SK-N-MC (cell line): ENCODE measurements around the gene CSF2RB.

Experiments
- DNase-seq: peaks from one replicate; pipeline ENCODE4 v3.0.0-alpha.2; 2011; ENCODE audit warnings: low read depth, low spot score
- H3K27ac ChIP-seq: fragments of 200-600 bp; sonication (generic); 2 replicates; pipeline ENCODE4 v1.5.1; 2016; ENCODE audit warnings: mixed run types
- H3K36me3 ChIP-seq: fragments of 200-600 bp; sonication (generic); 2 replicates; pipeline ENCODE4 v1.6.1; 2017; ENCODE audit warnings: antibody characterized with exemption, low read length, mixed read lengths; ENCODE audit not compliant: insufficient read depth
- H3K4me3 ChIP-seq: fragments of 200-600 bp; sonication (generic); 2 replicates; pipeline ENCODE4 v1.5.1; 2016
- H3K9ac ChIP-seq: fragments of 200-600 bp; sonication (generic); 2 replicates; pipeline ENCODE4 v1.8.0; 2017; ENCODE audit warnings: mixed run types, mixed read lengths; ENCODE audit not compliant: insufficient read length
- H3K9me3 ChIP-seq: fragments of 200-600 bp; sonication (generic); 2 replicates; pipeline ENCODE4 v1.6.1; 2017; ENCODE audit warnings: low read depth, mild to moderate bottlenecking, antibody characterized with exemption, low read length, moderate library complexity, mixed read lengths
- EZH2 ChIP-seq: fragments of 200-600 bp; sonication (generic); IDR thresholded peaks from one replicate; pipeline ENCODE4 v1.6.1; 2017; ENCODE audit warnings: antibody characterized with exemption
- FOXP2 ChIP-seq: optimal IDR thresholded peaks from 2 replicates; pipeline ENCODE3; 2011; ENCODE audit warnings: mild to moderate bottlenecking, moderate library complexity; ENCODE audit not compliant: insufficient read depth; ENCODE audit errors: extremely low read length, control extremely low read depth
- POLR2AphosphoS5 ChIP-seq: IDR thresholded peaks from 2 replicates; pipeline ENCODE4 v1.6.1; 2012; ENCODE audit warnings: mild to moderate bottlenecking, low read depth, low read length, borderline replicate concordance

Gene CSF2RB

GRCh38 chr22:36884349-36885158, 28.9 kb upstream of the CSF2RB start:
- H3K27ac ChIP-seq = no peak overlapping the region
- H3K36me3 ChIP-seq = no peaks in the 10 kb centered on the region
- DNase-seq = no peak
- no peak overlapping the region for H3K4me3 ChIP-seq
- no peak overlapping the region for H3K9ac ChIP-seq
- no peak for TF ChIP-seq EZH2
- no peak for TF ChIP-seq POLR2AphosphoS5
- TF ChIP-seq FOXP2 = no peak
- H3K9me3 ChIP-seq = no peaks in the 10 kb centered on the region

GRCh38 chr22:36885474-36885873, 28.0 kb upstream of the CSF2RB start:
- Histone ChIP-seq H3K36me3 (no peaks in the 10 kb centered on the region), H3K4me3 (no peak overlapping the region), H3K27ac (no peak overlapping the region), H3K9me3 (no peaks in the 10 kb centered on the region), H3K9ac (no peak overlapping the region)
- DNase-seq = no peak
- TF ChIP-seq EZH2 = no peak
- TF ChIP-seq POLR2AphosphoS5 = no peak
- TF ChIP-seq FOXP2 = no peak

- no peak overlapping the region for H3K9ac ChIP-seq
- TF ChIP-seq POLR2AphosphoS5 (no peak), FOXP2 (no peak), EZH2 (no peak)
- H3K9me3 ChIP-seq = no peaks in the 10 kb centered on the region
- H3K4me3 ChIP-seq = no peak overlapping the region
- DNase-seq = no peak
- H3K27ac ChIP-seq = no peak overlapping the region
- no peaks in the 10 kb centered on the region for H3K36me3 ChIP-seq
Measured at GRCh38 chr22:36886016-36886415, 27.4 kb upstream of the CSF2RB start.

- H3K27ac ChIP-seq = no peak overlapping the region
- TF ChIP-seq FOXP2 (no peak), EZH2 (no peak), POLR2AphosphoS5 (no peak)
- no peak overlapping the region for H3K4me3 ChIP-seq
- DNase-seq = no peak
- H3K9ac ChIP-seq = no peak overlapping the region
- no peaks in the 10 kb centered on the region for H3K36me3 ChIP-seq
- H3K9me3 ChIP-seq = no peaks in the 10 kb centered on the region
Measured at GRCh38 chr22:36887162-36887561, 26.3 kb upstream of the CSF2RB start.

GRCh38 chr22:36891646-36892045, 21.8 kb upstream of the CSF2RB start:
- Histone ChIP-seq H3K27ac (no peak overlapping the region), H3K9ac (no peak overlapping the region), H3K36me3 (no peaks in the 10 kb centered on the region), H3K4me3 (no peak overlapping the region), H3K9me3 (no peaks in the 10 kb centered on the region)
- DNase-seq = no peak
- no peak for TF ChIP-seq POLR2AphosphoS5
- TF ChIP-seq FOXP2 = no peak
- TF ChIP-seq EZH2 = no peak

GRCh38 chr22:36892292-36892691, 21.1 kb upstream of the CSF2RB start:
- H3K9me3 ChIP-seq = no peaks in the 10 kb centered on the region
- TF ChIP-seq FOXP2 = no peak
- no peak for TF ChIP-seq EZH2
- TF ChIP-seq POLR2AphosphoS5 = no peak
- H3K27ac ChIP-seq = no peak overlapping the region
- no peak for DNase-seq
- no peak overlapping the region for H3K9ac ChIP-seq
- H3K36me3 ChIP-seq = no peaks in the 10 kb centered on the region
- no peak overlapping the region for H3K4me3 ChIP-seq

GRCh38 chr22:36893262-36893661, 20.2 kb upstream of the CSF2RB start:
- TF ChIP-seq POLR2AphosphoS5 = no peak
- no peak for TF ChIP-seq FOXP2
- TF ChIP-seq EZH2 = no peak
- H3K9me3 ChIP-seq = no peaks in the 10 kb centered on the region
- no peak overlapping the region for H3K4me3 ChIP-seq
- no peak overlapping the region for H3K9ac ChIP-seq
- H3K36me3 ChIP-seq = no peaks in the 10 kb centered on the region
- no peak for DNase-seq
- H3K27ac ChIP-seq = no peak overlapping the region

- TF ChIP-seq EZH2 (no peak), FOXP2 (no peak), POLR2AphosphoS5 (no peak)
- H3K4me3 ChIP-seq = no peak overlapping the region
- no peak for DNase-seq
Measured at GRCh38 chr22:36894266-36894665, 19.2 kb upstream of the CSF2RB start.

GRCh38 chr22:36897611-36898010, 15.8 kb upstream of the CSF2RB start:
- no peak overlapping the region for H3K9ac ChIP-seq
- DNase-seq = no peak
- no peak for TF ChIP-seq FOXP2
- TF ChIP-seq POLR2AphosphoS5 = no peak
- TF ChIP-seq EZH2 = no peak
- no peak overlapping the region for H3K27ac ChIP-seq
- H3K4me3 ChIP-seq = no peak overlapping the region
- no peaks in the 10 kb centered on the region for H3K36me3 ChIP-seq
- no peaks in the 10 kb centered on the region for H3K9me3 ChIP-seq

More at GRCh38 chr22:36894266-36894665, 19.2 kb upstream of the CSF2RB start:
- no peak overlapping the region for H3K9ac ChIP-seq
- no peaks in the 10 kb centered on the region for H3K9me3 ChIP-seq
- H3K27ac ChIP-seq = no peak overlapping the region
- H3K36me3 ChIP-seq = no peaks in the 10 kb centered on the region
